Neuronal stem cell (in vitro differentiated cells): Measurements from ENCODE around the gene DUOX2.
"Not testable (repeated sequence)": the region's sequence is repeated elsewhere in the genome, so short reads cannot be mapped to it uniquely, and the experiment has no call there.

Experiments
- DNase-seq: peaks from one replicate; pipeline ENCODE4 v3.0.0-alpha.2; 2013; ENCODE audit warnings: low spot score
- H2AFZ ChIP-seq: one replicate; pipeline ENCODE4 v1.6.1; 2013; ENCODE audit warnings: mild to moderate bottlenecking, low read length, inconsistent platforms
- H2AK5ac ChIP-seq: 2 replicates; pipeline ENCODE4 v1.6.1; 2013; ENCODE audit warnings: low read depth, mild to moderate bottlenecking, inconsistent platforms, low read length, moderate library complexity, mixed read lengths
- H2BK120ac ChIP-seq: 2 replicates; pipeline ENCODE4 v1.6.1; 2013; ENCODE audit warnings: low read depth, mild to moderate bottlenecking, inconsistent platforms, low read length, moderate library complexity, mixed read lengths
- H2BK12ac ChIP-seq: one replicate; pipeline ENCODE4 v1.6.1; 2013; ENCODE audit warnings: low read length, inconsistent platforms
- H2BK15ac ChIP-seq: 2 replicates; pipeline ENCODE4 v1.6.1; 2013; ENCODE audit warnings: mild to moderate bottlenecking, low read length, inconsistent platforms, mixed read lengths
- H2BK5ac ChIP-seq: one replicate; pipeline ENCODE4 v1.6.1; 2013; ENCODE audit warnings: inconsistent platforms, mild to moderate bottlenecking, low read length, moderate library complexity
- H3K14ac ChIP-seq: one replicate; pipeline ENCODE4 v1.6.1; 2013; ENCODE audit warnings: low read length, inconsistent platforms
- H3K18ac ChIP-seq: 2 replicates; pipeline ENCODE4 v1.6.1; 2013; ENCODE audit warnings: low read length, inconsistent platforms
- H3K23ac ChIP-seq: 2 replicates; pipeline ENCODE4 v1.6.1; 2013; ENCODE audit warnings: low read depth, mild to moderate bottlenecking, mixed read lengths, low read length, inconsistent platforms; ENCODE audit not compliant: poor library complexity
- H3K27ac ChIP-seq: replicated peaks from 3 replicates; pipeline ENCODE4 v1.5.1; 2013; ENCODE audit warnings: low read length, inconsistent platforms
- H3K27me3 ChIP-seq, 3 experiments: 2 replicates each; pipeline ENCODE4 v1.6.1; 2013; ENCODE audit warnings: low read length in 3 of 3, mild to moderate bottlenecking in 2 of 3, inconsistent platforms in 1 of 3, low read depth in 1 of 3, mixed read lengths in 1 of 3, moderate library complexity in 1 of 3; ENCODE audit not compliant: control insufficient read depth in 3 of 3, insufficient read depth in 3 of 3
- H3K36me3 ChIP-seq, 2 donors: replicated peaks in 1 of 2; 2 replicates each; pipeline ENCODE4 v1.6.1; 2013; ENCODE audit warnings: low read length in 2 of 2; ENCODE audit not compliant: control insufficient read depth in 2 of 2, insufficient read depth in 2 of 2
- H3K4ac ChIP-seq: 2 replicates; pipeline ENCODE4 v1.6.1; 2013; ENCODE audit warnings: inconsistent platforms, mild to moderate bottlenecking, low read length, moderate library complexity
- H3K4me1 ChIP-seq, 2 donors: 1 replicate in 1 of 2; 2 replicates in 1 of 2; pipeline ENCODE4 v1.6.1; 2013; ENCODE audit warnings: low read length in 2 of 2, low read depth in 1 of 2; ENCODE audit not compliant: control insufficient read depth in 2 of 2, insufficient read depth in 1 of 2
- H3K4me2 ChIP-seq: one replicate; pipeline ENCODE4 v1.6.1; 2013; ENCODE audit warnings: mild to moderate bottlenecking, low read length, inconsistent platforms; ENCODE audit not compliant: insufficient read depth, poor library complexity, severe bottlenecking
- H3K4me3 ChIP-seq, 2 donors: 2 replicates each; pipeline ENCODE4 v1.5.1; 2013; ENCODE audit warnings: low read length in 2 of 2, mild to moderate bottlenecking in 2 of 2, inconsistent platforms in 1 of 2, moderate library complexity in 1 of 2
- H3K79me1 ChIP-seq: one replicate; pipeline ENCODE4 v1.6.1; 2013; ENCODE audit warnings: low read depth, mild to moderate bottlenecking, inconsistent platforms, low read length, moderate library complexity
- H3K9ac ChIP-seq: one replicate; pipeline ENCODE4 v1.6.1; 2013; ENCODE audit warnings: mild to moderate bottlenecking, low read depth, low read length, inconsistent platforms; ENCODE audit not compliant: poor library complexity
- H3K9me3 ChIP-seq, 2 donors: replicated peaks in 1 of 2; 2 replicates each; pipeline versions ENCODE3 to v1.6.1; 2013; ENCODE audit warnings: low read length in 2 of 2, mild to moderate bottlenecking in 2 of 2, inconsistent platforms in 1 of 2, low read depth in 1 of 2, mixed read lengths in 1 of 2, moderate library complexity in 1 of 2; ENCODE audit not compliant: control insufficient read depth in 2 of 2, insufficient read depth in 1 of 2
- H4K8ac ChIP-seq: one replicate; pipeline ENCODE4 v1.6.1; 2013; ENCODE audit warnings: low read depth, mild to moderate bottlenecking, inconsistent platforms, low read length, moderate library complexity
- H4K91ac ChIP-seq: one replicate; pipeline ENCODE4 v1.6.1; 2013; ENCODE audit warnings: low read length, low read depth, mild to moderate bottlenecking, inconsistent platforms; ENCODE audit not compliant: poor library complexity
- WGBS, 2 donors: extraction: QIAGEN DNeasy Blood & Tissue Kit; methylation state at CpG; one replicate each; pipeline ENCODE4 v1.1.7; 2013; ENCODE audit warnings: missing lambda C conversion rate in 2 of 2, mixed read lengths in 1 of 2; ENCODE audit not compliant: insufficient read length in 2 of 2, insufficient replicate concordance in 1 of 2; ENCODE audit errors: extremely low coverage in 2 of 2; 5-methylcytosine and 5-hydroxymethylcytosine counted together

DUOX2 gene

GRCh38 chr15:45080593-45080992 is 33.4 kb downstream of the DUOX2 start:
- not testable (repeated sequence) for DNase-seq, H3K36me3 ChIP-seq, H2AFZ ChIP-seq, H4K8ac ChIP-seq, H2BK12ac ChIP-seq, H3K14ac ChIP-seq, H3K9me3 ChIP-seq, H3K23ac ChIP-seq, H3K79me1 ChIP-seq, H3K18ac ChIP-seq, H3K27me3 ChIP-seq, H3K4me3 ChIP-seq, H3K9ac ChIP-seq, H2AK5ac ChIP-seq, H2BK5ac ChIP-seq, H2BK120ac ChIP-seq, H3K27ac ChIP-seq, H3K4me2 ChIP-seq, H3K4me1 ChIP-seq, H4K91ac ChIP-seq, H2BK15ac ChIP-seq, H3K4ac ChIP-seq
- no CpG with 5 or more reads among the region's 3 CpGs for WGBS, 2 donors

- not testable (repeated sequence) for H3K18ac ChIP-seq, H3K79me1 ChIP-seq, H3K23ac ChIP-seq, DNase-seq, H3K9me3 ChIP-seq, H2BK15ac ChIP-seq, H2AK5ac ChIP-seq, H3K4me3 ChIP-seq, H4K91ac ChIP-seq, H2AFZ ChIP-seq, H2BK120ac ChIP-seq, H3K4me2 ChIP-seq, H4K8ac ChIP-seq, H3K9ac ChIP-seq, H3K27me3 ChIP-seq, H2BK5ac ChIP-seq, H3K27ac ChIP-seq, H3K36me3 ChIP-seq, H3K4me1 ChIP-seq, H3K4ac ChIP-seq, H3K14ac ChIP-seq, H2BK12ac ChIP-seq
- WGBS, 2 donors = no CpG with 5 or more reads among the region's 5 CpGs
These were observed 34.2 kb downstream of the DUOX2 start for GRCh38 chr15:45079628-45080246.

DNA sequence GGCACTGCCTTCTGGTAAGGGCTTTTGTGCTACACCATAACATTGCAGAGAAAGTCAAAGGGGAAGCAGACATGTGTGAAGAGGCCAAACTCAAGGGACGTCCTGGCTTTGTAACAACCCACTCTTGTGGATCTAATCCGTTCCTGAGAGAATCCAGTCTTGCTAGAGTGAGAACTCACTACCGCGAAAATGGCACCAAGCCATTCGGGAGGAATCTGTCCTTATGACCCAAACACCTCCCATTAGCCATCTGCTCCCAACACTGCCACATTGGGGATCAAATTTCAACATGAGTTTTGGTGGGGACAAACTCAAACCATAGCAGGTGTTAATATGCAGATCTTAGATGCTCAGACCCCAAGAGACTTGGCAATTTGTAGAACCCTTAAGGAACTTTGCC is 34.8 kb downstream of the DUOX2 start:
- H3K4me3 ChIP-seq, H3K4ac ChIP-seq, H3K4me1 ChIP-seq, H3K36me3 ChIP-seq, H2AFZ ChIP-seq, H2AK5ac ChIP-seq, H3K23ac ChIP-seq, H3K79me1 ChIP-seq, H2BK120ac ChIP-seq, H2BK12ac ChIP-seq, DNase-seq, H4K91ac ChIP-seq, H3K27me3 ChIP-seq, H3K14ac ChIP-seq, H3K9me3 ChIP-seq, H4K8ac ChIP-seq, H3K18ac ChIP-seq, H2BK5ac ChIP-seq, H2BK15ac ChIP-seq, H3K27ac ChIP-seq, H3K4me2 ChIP-seq, H3K9ac ChIP-seq: not testable (repeated sequence)
- WGBS, 2 donors = no CpG with 5 or more reads among the region's 5 CpGs

GRCh38 chr15:45077391-45077790 is 36.6 kb downstream of the DUOX2 start:
- not testable (repeated sequence) for H2BK5ac ChIP-seq, H3K36me3 ChIP-seq, H4K91ac ChIP-seq, H3K79me1 ChIP-seq, H2AFZ ChIP-seq, H3K23ac ChIP-seq, H2BK12ac ChIP-seq, H4K8ac ChIP-seq, H3K4ac ChIP-seq, H3K9ac ChIP-seq, H3K4me2 ChIP-seq, H2BK120ac ChIP-seq, DNase-seq, H3K9me3 ChIP-seq, H3K27me3 ChIP-seq, H2BK15ac ChIP-seq, H3K14ac ChIP-seq, H3K27ac ChIP-seq, H2AK5ac ChIP-seq, H3K4me1 ChIP-seq, H3K4me3 ChIP-seq, H3K18ac ChIP-seq
- no CpG with 5 or more reads among the region's 2 CpGs for WGBS, 2 donors
